K562 (cell line): ENCODE measurements around the gene AKR1A1. TPM values are rescaled to one million over a fixed set of nuclear protein-coding genes. Genes with fewer than 3 reads are reported as not detected.

Experiments
- ATAC-seq: fragments of 200-7000 bp; cut with Tn5 transposase; 3 replicates; pipeline ENCODE4 v1.9.1; 2020; ENCODE audit warnings: moderate library complexity
- BruUV-seq: library from RNA; stranded (reverse); fragments of 400-500 nt; replicated peaks from 2 replicates; lab custom pipeline; 2021; lab: Mats Ljungman, UMichigan
- CTCF ChIA-PET: fragments of 300-600 bp; formaldehyde crosslinking; extraction: SDS; loops from one replicate; lab custom pipeline; 2021; ENCODE audit warnings: low intra/inter-chr PET ratio; lab: Yijun Ruan, JAX
- POLR2A ChIA-PET: fragments of 300-600, 350-650 bp; sonication (Branson Sonifier 250); formaldehyde crosslinking; extraction: SDS; loops from one replicate; lab custom pipeline; 2021; ENCODE audit warnings: antibody characterized with exemption, inconsistent platforms; lab: Yijun Ruan, JAX
- DNase-seq, 4 experiments: peaks; one replicate each; pipeline versions ENCODE4 v3.0.0 to v3.0.0-alpha.2; 2011 to 2018; ENCODE audit warnings: low spot score in 3 of 4, mixed read lengths in 3 of 4; ENCODE audit errors: extremely low read depth in 1 of 4
- FAIRE-seq: peaks from 2 replicates; lab custom pipeline; 2011; peaks lifted over from hg19 to GRCh38; lab: Jason Lieb, UNC
- H2AFZ ChIP-seq: 2 replicates; pipeline ENCODE4 v1.6.0; 2011; ENCODE audit warnings: low read depth, low read length, control low read depth, inconsistent platforms
- H3K27ac ChIP-seq: fragments of 200-600 bp; 3 replicates; pipeline ENCODE4 v1.8.0; 2011; ENCODE audit warnings: low read depth, mild to moderate bottlenecking, control low read depth, inconsistent platforms, low read length, moderate library complexity, mixed read lengths; ENCODE audit errors: extremely low read depth
- H3K27me3 ChIP-seq, 2 experiments: fragments of 300-600 bp in 1 of 2; 2 replicates in 1 of 2; 3 replicates in 1 of 2; pipeline versions ENCODE4 v1.6.0 to v1.8.0; 2011; ENCODE audit warnings: inconsistent platforms in 2 of 2, low read length in 2 of 2, mild to moderate bottlenecking in 1 of 2, mixed read lengths in 1 of 2, moderate library complexity in 1 of 2; ENCODE audit not compliant: control insufficient read depth in 2 of 2, insufficient read depth in 2 of 2
- H3K36me3 ChIP-seq: fragments of 300-600 bp; 3 replicates; pipeline ENCODE4 v1.8.0; 2011; ENCODE audit warnings: mild to moderate bottlenecking, low read length, inconsistent platforms; ENCODE audit not compliant: control insufficient read depth, insufficient read depth
- H3K4me1 ChIP-seq, 2 experiments: fragments of 200-600 bp in 1 of 2; replicated peaks in 1 of 2; 2 replicates in 1 of 2; 3 replicates in 1 of 2; pipeline versions ENCODE4 v1.5.1 to v1.8.0; 2011; ENCODE audit warnings: inconsistent platforms in 2 of 2, low read length in 2 of 2, mild to moderate bottlenecking in 1 of 2, mixed read lengths in 1 of 2, moderate library complexity in 1 of 2; ENCODE audit not compliant: control insufficient read depth in 2 of 2, insufficient read depth in 2 of 2
- H3K4me2 ChIP-seq: 2 replicates; pipeline ENCODE4 v1.6.1; 2011; ENCODE audit warnings: low read length, control low read depth, inconsistent platforms, mixed read lengths; ENCODE audit not compliant: insufficient read depth
- H3K4me3 ChIP-seq: fragments of 200-600 bp; sonication (generic), shearing (Covaris generic); 2 replicates; pipeline ENCODE4 v1.5.1; 2016; ENCODE audit warnings: control low read depth, inconsistent platforms
- H3K79me2 ChIP-seq: fragments of 200-600 bp; 3 replicates; pipeline ENCODE4 v1.8.0; 2011; ENCODE audit warnings: low read length, inconsistent platforms; ENCODE audit not compliant: control insufficient read depth, insufficient read depth
- H3K9ac ChIP-seq, 2 experiments: 2 replicates each; pipeline versions ENCODE4 v1.6.0 to v1.6.1; 2011; ENCODE audit warnings: low read depth in 2 of 2, low read length in 2 of 2, control low read depth in 1 of 2, inconsistent platforms in 1 of 2, mild to moderate bottlenecking in 1 of 2, mixed read lengths in 1 of 2; ENCODE audit not compliant: insufficient read depth in 1 of 2
- H3K9me1 ChIP-seq: one replicate; pipeline ENCODE4 v1.6.0; 2011; ENCODE audit warnings: inconsistent platforms, mild to moderate bottlenecking, low read length, moderate library complexity; ENCODE audit not compliant: control insufficient read depth, insufficient read depth
- H3K9me3 ChIP-seq: replicated peaks from 2 replicates; pipeline ENCODE4 v1.5.1; 2011; ENCODE audit warnings: low read depth, low read length, inconsistent platforms; ENCODE audit not compliant: control insufficient read depth, insufficient read depth
- H4K20me1 ChIP-seq: replicated peaks from 2 replicates; pipeline ENCODE4 v1.6.1; 2011; ENCODE audit warnings: low read length, inconsistent platforms, mixed read lengths; ENCODE audit not compliant: control insufficient read depth, insufficient read depth
- DPF2 ChIP-seq: fragments of 450-650 bp; IDR thresholded peaks from 2 replicates; pipeline ENCODE4 v1.6.1; 2016
- GABPB1 ChIP-seq: sonication (generic); formaldehyde crosslinking; IDR thresholded peaks from 2 replicates; pipeline ENCODE4 v1.8.0; 2022; ENCODE audit warnings: mild to moderate bottlenecking, missing genetic modification reagents
- HMG20B ChIP-seq: fragments of 250-450 bp; sonication (Bioruptor Pico); IDR thresholded peaks from 2 replicates; pipeline ENCODE4 v1.5.0; 2021; ENCODE audit warnings: mild to moderate bottlenecking
- HNRNPL ChIP-seq: fragments of 200-400 bp; formaldehyde crosslinking; IDR thresholded peaks from 2 replicates; pipeline ENCODE4 v1.6.1; 2017; ENCODE audit warnings: low read depth, mild to moderate bottlenecking, low read length
- ILF3 ChIP-seq: fragments of 450-650 bp; IDR thresholded peaks from 2 replicates; pipeline ENCODE4 v1.6.1; 2018; ENCODE audit warnings: antibody characterized with exemption, mild to moderate bottlenecking, moderate library complexity, borderline replicate concordance
- JUND ChIP-seq, 2 experiments: IDR thresholded peaks; 2 replicates in 1 of 2; 3 replicates in 1 of 2; pipeline ENCODE4 v1.6.1; 2011; ENCODE audit warnings: borderline replicate concordance in 2 of 2, low read depth in 2 of 2, low read length in 2 of 2, improper control_type of control experiment in 1 of 2, missing biosample characterization in 1 of 2, missing genetic modification characterization in 1 of 2, missing genetic modification reagents in 1 of 2
- LCOR ChIP-seq: sonication (generic); formaldehyde crosslinking; IDR thresholded peaks from 2 replicates; pipeline ENCODE4 v1.8.0; 2022; ENCODE audit warnings: mild to moderate bottlenecking, missing genetic modification reagents
- MTA1 ChIP-seq: fragments of 450-650 bp; IDR thresholded peaks from 2 replicates; pipeline ENCODE4 v1.6.1; 2017; ENCODE audit warnings: borderline replicate concordance
- RBM34 ChIP-seq: fragments of 200-400 bp; formaldehyde crosslinking; IDR thresholded peaks from 2 replicates; pipeline ENCODE4 v1.6.1; 2018; ENCODE audit warnings: low read length, borderline replicate concordance; ENCODE audit not compliant: insufficient read depth
- SPI1 ChIP-seq: IDR thresholded peaks from 2 replicates; pipeline ENCODE4 v1.6.1; 2011; ENCODE audit warnings: low read depth, low read length, control low read depth, borderline replicate concordance
- TEAD1 ChIP-seq, 2 experiments: fragments of 450-650 bp in 1 of 2; sonication (generic) in 1 of 2; formaldehyde crosslinking; IDR thresholded peaks; 2 replicates each; pipeline versions ENCODE4 v1.4.0 to v1.8.0; 2020 to 2022; ENCODE audit warnings: mild to moderate bottlenecking in 2 of 2, missing genetic modification reagents in 1 of 2
- ZBTB1 ChIP-seq: sonication (generic); formaldehyde crosslinking; IDR thresholded peaks from 2 replicates; pipeline ENCODE4 v1.8.1; 2023; ENCODE audit warnings: missing genetic modification reagents, low read depth, mild to moderate bottlenecking, borderline replicate concordance
- ZBTB26 ChIP-seq: fragments of 450-650 bp; formaldehyde crosslinking; IDR thresholded peaks from 2 replicates; pipeline ENCODE4 v1.4.0; 2022; ENCODE audit warnings: missing genetic modification characterization
- ZSCAN32 ChIP-seq: fragments of 450-650 bp; formaldehyde crosslinking; IDR thresholded peaks from 2 replicates; pipeline ENCODE4 v1.4.0; 2020; ENCODE audit warnings: mild to moderate bottlenecking, moderate library complexity
- WGBS: fragments of 100-300 bp; shearing (Covaris generic); methylation state at CpG from one replicate; pipeline ENCODE4 v1.1.6; 2016; ENCODE audit warnings: low coverage, mixed read lengths; ENCODE audit not compliant: insufficient coverage; ENCODE audit errors: missing lambda C conversion rate; 5-methylcytosine and 5-hydroxymethylcytosine counted together
- in situ Hi-C: fragments of 300-500 bp; cut with MboI; formaldehyde crosslinking; loops from 4 replicates; pipeline ENCODE4 v1.15.0; 2018; ENCODE audit warnings: inconsistent platforms, mixed read lengths
- intact Hi-C: fragments of 100-400 bp; cut with micrococcal nuclease; formaldehyde crosslinking; loops from 2 replicates; pipeline ENCODE4 v1.14.2; 2022
- polyA plus RNA-seq, 8 experiments: library from polyadenylated mRNA; depleted of rRNA in 4 of 8; stranded (reverse) in 5 of 8; unstranded in 3 of 8; fragments of >200 nt; fragmentation: Nextera tagmentation in 2 of 8; fragmentation: Illumina TruSeq in 1 of 8; extraction: Ambion mirVana in 2 of 8; extraction: Trizol in 1 of 8; gene quantifications; 2 replicates each; pipeline versions ENCODE4 v1.2.1 to v1.2.3, GENCODE V29; 2011 to 2014; ENCODE audit warnings: inconsistent platforms in 1 of 8, missing spikeins in 1 of 8
- total RNA-seq, 7 experiments: library from RNA; depleted of rRNA in 6 of 7; stranded (reverse); fragments of >200 nt in 6 of 7; fragmentation: Illumina TruSeq in 2 of 7; extraction: Trizol in 2 of 7; gene quantifications; 2 replicates each; pipeline versions ENCODE4 v1.2.1 to v1.2.3, GENCODE V29; 2011 to 2021; ENCODE audit warnings: low replicate concordance in 1 of 7
- TF ChIP-seq, protein P1 (sequence below): sonication (generic); formaldehyde crosslinking; IDR thresholded peaks from 2 replicates; pipeline ENCODE4 v1.8.0; 2022; ENCODE audit warnings: mild to moderate bottlenecking, missing genetic modification reagents
- TF ChIP-seq, protein P2 (sequence below): fragments of 250-450 bp; sonication (Bioruptor Pico); IDR thresholded peaks from 2 replicates; pipeline ENCODE4 v1.8.0; 2021; ENCODE audit warnings: moderate library complexity, mild to moderate bottlenecking, inconsistent platforms

The AKR1A1 gene
- total and polyA plus RNA-seq, 9 of the 15 experiments (the other 6 are each of a cell fraction or from before 2014, with no cell fraction given): 68.6 to 211 (median 132) TPM

DNA sequence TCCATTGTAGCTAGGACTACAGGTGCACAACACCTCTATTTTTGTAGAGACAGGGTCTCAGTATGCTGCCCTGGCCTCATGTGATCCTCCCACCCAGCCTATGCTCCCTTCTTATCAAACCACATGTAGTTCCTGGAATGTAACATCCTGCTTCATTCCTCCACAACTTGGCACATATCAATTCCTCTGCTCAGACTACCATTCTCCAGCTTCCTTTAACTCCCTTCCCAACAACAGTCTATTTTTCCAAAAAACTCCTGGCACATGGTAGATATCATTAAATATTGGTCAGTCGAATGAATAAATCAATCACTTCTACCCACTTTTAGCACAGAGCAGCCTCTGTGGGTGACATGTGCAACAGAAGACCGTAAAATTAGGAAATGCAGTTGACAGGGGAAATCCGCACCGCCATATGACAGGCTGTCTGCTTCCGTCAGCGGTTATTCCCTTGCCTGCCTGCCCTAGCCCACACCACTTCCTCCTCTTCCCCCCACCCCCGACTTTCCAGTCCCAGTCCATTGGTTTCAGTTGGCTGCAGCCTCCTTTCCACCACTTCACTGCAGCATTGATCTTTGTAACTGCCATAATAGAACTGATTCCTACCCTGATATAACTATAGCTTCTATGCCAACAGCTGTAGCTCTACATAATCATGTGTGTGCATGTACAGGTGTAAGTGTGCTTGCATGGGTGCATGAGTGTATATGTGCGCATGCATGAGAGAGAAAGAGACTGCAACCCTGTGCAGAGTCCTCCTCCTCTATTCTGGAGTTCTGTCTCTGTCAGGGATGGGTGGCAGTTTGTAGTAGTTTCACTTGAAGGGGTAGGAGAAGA is 6.8 kb upstream of the AKR1A1 start:
- intact Hi-C loops: no loop called here
- in situ Hi-C loops: no loop called here
- POLR2A ChIA-PET: interaction anchor here (0.6 to 6.3 kb wide), 9 partner anchors 10 to 503 kb away, joined by 3 to 87 read pairs (median 5); partner anchors contain the start of genes NASP and PRDX1
- TF ChIP-seq RBM34 (no peak), HMG20B (no peak), DPF2 (peak; percentile 33; the same call in 1 of the 2 replicates), JUND (IDR thresholded peaks at IDR 0.05; ENCODE audit: borderline replicate concordance, low read depth, low read length) (no peak), JUND (tag; IDR thresholded peaks at IDR 0.05; ENCODE audit: borderline replicate concordance, low read depth, low read length) (no peak; the same call in 2 of the 3 replicates), GABPB1 (CRISPR knock-in tag) (no peak), ZSCAN32 (CRISPR knock-in tag) (no peak), SPI1 (peak; percentile 64; the same call in 1 of the 2 replicates), ILF3 (no peak), LCOR (CRISPR knock-in tag) (no peak), ZBTB1 (CRISPR knock-in tag) (no peak), ZBTB26 (CRISPR knock-in tag) (no peak), TEAD1 (CRISPR knock-in tag; IDR thresholded peaks at IDR 0.05) (0 out of 4 replicates have a peak, but pooled peaks of 1 of the 2 experiments have one; percentile 20), MTA1 (no peak), HNRNPL (no peak)
- TF ChIP-seq, protein P1, sequence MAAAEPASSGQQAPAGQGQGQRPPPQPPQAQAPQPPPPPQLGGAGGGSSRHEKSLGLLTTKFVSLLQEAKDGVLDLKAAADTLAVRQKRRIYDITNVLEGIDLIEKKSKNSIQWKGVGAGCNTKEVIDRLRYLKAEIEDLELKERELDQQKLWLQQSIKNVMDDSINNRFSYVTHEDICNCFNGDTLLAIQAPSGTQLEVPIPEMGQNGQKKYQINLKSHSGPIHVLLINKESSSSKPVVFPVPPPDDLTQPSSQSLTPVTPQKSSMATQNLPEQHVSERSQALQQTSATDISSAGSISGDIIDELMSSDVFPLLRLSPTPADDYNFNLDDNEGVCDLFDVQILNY: no peak
- TF ChIP-seq, protein P2, sequence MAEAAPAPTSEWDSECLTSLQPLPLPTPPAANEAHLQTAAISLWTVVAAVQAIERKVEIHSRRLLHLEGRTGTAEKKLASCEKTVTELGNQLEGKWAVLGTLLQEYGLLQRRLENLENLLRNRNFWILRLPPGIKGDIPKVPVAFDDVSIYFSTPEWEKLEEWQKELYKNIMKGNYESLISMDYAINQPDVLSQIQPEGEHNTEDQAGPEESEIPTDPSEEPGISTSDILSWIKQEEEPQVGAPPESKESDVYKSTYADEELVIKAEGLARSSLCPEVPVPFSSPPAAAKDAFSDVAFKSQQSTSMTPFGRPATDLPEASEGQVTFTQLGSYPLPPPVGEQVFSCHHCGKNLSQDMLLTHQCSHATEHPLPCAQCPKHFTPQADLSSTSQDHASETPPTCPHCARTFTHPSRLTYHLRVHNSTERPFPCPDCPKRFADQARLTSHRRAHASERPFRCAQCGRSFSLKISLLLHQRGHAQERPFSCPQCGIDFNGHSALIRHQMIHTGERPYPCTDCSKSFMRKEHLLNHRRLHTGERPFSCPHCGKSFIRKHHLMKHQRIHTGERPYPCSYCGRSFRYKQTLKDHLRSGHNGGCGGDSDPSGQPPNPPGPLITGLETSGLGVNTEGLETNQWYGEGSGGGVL: no peak

More for the DNA sequence above, 6.8 kb upstream of the AKR1A1 start:
- no TSS peak for BruUV-seq
- Histone ChIP-seq H3K27me3 (no peaks in the 10 kb centered on the region), H3K4me3 (no peak overlapping the region), H3K9me1 (no peaks in the 10 kb centered on the region), H2AFZ (peak overlapping the region; percentile 86), H4K20me1 (no peaks in the 10 kb centered on the region), H3K27ac (no peak overlapping the region), H3K36me3 (no peaks in the 10 kb centered on the region), H3K9ac (peak overlapping the region in 1 of 2 experiments; percentile 61; a peak in 1 of 4 replicates), H3K9me3 (no peaks in the 10 kb centered on the region), H3K4me1 (peaks cover 8 to 16% of the 10 kb centered on the region in 2 experiments), H3K79me2 (no peaks in the 10 kb centered on the region), H3K4me2 (peak overlapping the region; percentile 11)
- FAIRE-seq (peak; percentile 64), ATAC-seq (peak; percentile 41), DNase-seq (peak in 1 of 4 experiments; percentile 31)
- CTCF ChIA-PET: interaction anchor here (0.6 kb wide), 1 partner anchor 38 kb away, joined by 3 read pairs; no protein-coding TSS in a partner anchor
- 29% methylated on average over 8 of the region's 8 CpGs for WGBS
